ENCODE data around the gene EZR.
A peak's percentile ranks its signal among the peaks of the same experiment; 100 is the strongest.

The EZR gene

GRCh38 chr6:158816803-158817727 is 2.1 kb downstream of the EZR start:
- peak; percentile 92 for DNase-seq

DNA sequence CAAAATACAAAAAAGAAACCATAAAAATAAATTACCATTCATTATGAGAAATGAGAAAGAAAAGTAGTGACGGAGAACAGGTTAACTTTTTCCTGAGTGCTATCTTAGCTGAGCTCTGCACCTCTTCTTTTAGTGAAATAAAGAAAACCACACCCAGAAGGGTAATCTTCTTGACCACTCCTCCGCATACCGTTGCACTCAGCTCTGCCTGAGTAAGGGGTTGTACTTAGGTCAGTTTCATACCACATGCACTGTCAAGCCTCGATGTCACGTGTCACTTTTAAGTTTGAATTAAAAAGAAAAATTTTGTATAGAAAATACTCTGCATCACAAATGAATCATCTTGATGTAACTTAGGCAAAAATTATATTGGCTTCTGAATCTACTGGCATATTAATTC is 2.8 kb downstream of the EZR start:
- DNase-seq, result no peak

- DNase-seq, result no peak
These were observed 3.3 kb downstream of the EZR start for GRCh38 chr6:158815907-158816306.

DNA sequence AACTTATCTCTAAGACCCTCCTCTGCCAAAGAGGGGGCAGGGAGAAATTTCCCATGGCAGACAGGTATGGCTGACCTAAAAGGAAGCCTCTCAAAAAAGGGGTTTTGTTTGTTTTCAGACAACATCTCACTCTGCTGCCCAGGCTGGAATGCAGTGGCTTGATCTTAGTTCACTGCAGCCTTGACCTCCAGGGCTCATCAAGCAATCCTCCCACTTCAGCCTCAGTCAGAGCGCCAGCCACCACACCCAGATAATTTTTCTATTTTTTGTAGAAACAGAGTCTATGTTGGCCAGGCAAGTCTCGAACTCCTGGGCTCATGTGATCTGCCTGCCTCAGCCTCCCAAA is 3.8 kb downstream of the EZR start:
- no peak for DNase-seq

DNA sequence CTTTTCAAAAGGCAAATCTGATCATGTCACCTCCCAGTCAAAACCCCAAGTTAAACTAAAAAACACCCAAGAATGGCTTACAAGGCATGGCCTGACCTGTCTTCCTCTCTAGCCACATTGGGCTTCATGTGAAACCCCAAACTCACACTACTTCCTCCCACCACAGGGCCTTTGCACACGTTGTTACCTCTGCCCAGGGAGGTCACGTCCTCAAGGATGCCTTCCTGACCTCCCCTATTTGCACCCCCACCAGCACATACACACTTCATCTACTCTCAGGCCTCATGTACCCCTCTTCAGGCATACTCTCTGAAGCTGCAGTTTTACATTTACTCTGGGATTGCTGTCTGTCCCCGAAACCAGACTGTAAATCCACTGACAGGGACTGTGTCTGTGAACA is 6.1 kb downstream of the EZR start:
- DNase-seq, result no peak

GRCh38 chr6:158812611-158813010 is 6.6 kb downstream of the EZR start:
- DNase-seq, result no peak

GRCh38 chr6:158810155-158811095 is 8.7 kb downstream of the EZR start:
- DNase-seq, result no peak

DNA sequence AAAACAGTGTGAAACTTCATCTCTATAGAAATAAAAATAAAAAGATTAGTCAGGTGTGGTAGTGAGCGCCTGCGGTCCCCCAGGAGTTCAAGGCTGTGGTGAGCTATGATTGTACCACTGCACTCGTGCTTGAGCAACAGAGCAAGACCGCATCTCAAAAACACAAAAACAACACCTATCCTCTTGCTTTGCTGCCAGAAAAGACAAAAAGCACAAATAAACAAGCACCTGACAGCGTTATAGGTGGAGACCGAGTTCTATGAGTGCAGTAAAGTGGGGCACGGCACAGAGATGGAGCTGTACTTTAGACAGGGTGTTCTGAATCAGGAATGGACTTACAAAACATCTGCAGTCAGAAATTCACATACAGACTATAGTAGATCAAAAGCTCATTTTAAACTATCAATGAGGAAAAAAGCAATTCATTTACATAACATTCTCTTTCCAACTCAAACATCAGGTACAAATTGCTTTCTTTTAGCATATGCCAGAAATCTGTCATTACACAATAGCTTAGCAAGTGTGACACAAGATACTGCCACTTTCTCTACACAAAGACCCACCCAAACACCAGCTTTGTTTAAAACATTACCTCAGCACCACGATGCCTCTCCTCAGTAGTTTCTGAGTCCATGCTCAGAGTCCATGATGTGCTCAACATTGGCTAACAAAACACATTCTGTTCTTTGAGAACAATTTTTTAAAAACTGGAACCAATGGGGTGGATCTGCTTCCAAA is 10.1 kb downstream of the EZR start:
- DNase-seq, result no peak

GRCh38 chr6:158808442-158808833 is 10.7 kb downstream of the EZR start:
- DNase-seq, result no peak

DNA sequence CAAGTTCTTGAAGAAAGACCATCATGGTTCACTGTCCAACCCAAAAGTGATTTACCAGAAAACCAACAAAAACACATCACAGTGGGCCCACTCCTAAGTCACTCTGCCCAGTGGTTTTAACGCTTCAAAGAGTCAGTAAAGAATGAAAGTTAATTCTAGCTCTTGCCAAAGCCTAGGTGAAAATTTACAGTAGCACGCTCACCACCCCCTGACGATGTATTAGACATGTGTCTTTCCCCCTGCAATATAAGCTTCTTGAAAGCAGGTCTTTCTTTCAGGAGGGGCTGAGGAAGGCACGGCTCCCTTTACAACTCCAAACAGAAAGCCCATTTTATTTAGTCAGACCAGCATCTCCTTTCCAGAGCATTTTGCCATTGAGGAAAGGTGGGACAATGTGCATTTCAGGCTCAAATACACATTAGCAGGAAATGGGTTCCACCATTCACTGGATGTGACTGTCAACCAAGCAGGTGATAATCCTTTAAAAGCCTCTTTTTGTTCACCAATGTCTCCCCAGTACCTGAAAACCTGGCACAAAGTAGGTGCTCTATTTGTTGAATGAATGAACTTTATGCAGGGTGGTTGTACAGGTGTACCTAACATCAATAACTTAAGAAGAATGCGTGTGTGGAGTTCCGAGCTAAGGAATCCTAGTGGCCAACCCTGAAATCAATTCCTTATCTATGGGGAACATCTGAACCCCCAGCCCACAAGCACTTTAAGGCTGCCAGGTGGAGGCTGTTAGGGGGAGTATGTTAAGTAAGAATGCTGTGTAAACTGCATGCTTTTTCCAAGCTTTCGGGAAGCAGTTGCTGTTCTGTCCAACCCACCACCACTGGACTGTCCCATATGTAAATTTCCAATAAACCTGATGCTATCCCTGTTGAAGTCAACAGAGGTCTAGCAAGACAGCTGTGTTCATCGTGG is 11.4 kb downstream of the EZR start:
- no peak for DNase-seq

DNA sequence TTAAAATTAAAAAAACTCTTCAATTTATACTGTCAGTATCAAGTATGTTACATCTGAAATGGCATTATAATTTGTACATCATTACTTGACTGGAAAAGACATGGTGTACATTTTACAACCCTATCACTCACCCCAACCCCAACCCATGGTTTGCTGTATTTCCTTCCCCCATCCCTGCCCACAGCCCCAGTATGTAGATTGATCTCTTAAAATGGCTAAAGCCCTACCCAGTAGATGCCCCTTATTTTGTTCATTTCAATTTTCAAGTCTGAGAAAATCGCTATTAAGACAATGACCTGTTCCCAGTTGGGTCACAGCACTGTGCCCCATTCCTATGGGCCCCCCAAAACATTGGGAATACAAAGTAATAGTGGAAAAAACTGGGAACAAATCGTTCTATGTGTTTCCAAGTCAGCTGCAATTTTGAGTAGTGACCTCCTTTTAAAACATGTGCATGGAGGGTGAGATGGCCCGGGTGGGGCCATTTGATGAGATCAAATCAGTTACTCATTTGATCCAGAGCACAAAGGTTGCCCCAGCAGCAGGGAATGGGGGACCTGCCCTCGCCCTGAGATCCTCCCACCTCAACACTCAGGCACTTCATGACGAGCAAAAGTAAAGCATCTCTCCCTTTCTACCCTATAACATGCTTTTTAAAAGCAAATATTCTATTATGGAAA is 13.3 kb downstream of the EZR start:
- DNase-seq, result peak; percentile 42

- no peak for DNase-seq
These were observed 15.0 kb downstream of the EZR start for GRCh38 chr6:158804207-158804606.

DNA sequence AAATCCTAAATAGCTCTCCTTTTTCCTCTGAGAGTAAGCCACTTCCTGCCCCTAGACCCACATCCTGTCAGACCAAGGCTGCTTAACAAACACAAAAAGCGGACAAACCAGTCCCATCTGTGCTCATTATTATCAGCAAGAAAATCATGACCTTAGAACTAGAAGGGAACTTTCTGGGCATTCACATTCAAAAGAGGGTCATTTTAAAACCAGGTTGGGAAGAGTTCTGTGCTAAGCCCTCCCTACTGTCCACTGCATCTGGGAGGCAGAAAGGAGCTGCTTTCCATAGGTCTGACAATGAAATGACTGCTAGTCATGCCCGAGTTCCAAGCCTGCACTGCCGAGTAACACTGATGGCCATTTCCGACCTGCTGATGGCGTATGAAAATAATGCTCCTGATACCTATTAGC is 15.4 kb downstream of the EZR start:
- peak; percentile 36 for DNase-seq

DNA sequence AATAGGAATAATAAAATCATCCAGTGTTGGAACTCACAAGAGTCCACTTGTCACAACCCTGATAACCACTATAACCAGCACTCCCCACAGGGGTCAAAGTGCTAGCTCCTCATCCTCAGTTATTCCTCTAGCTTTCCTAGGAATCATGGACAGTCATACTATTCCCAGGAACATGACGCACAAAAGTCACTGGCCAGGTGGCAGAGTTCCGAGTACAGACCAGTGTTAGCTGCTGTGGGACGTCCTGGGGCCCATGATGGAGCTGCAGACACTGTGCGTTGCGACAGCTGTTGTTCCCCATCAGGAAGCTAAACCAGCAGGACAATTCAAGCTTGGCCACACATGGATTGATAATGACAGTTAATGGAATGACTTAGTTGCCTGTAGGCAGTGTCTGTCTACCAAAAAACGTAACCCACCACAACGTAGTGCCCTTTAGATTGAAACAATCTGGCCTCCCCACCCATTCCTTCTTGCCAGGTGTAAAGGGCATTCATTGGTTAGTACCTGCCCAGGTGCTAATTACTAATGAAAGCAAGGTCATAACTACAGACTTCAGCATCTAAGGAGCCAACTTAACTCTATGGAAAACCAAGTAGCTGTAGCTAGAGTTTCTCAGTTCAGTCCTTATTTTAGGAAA is 17.4 kb downstream of the EZR start:
- DNase-seq, result no peak

DNA sequence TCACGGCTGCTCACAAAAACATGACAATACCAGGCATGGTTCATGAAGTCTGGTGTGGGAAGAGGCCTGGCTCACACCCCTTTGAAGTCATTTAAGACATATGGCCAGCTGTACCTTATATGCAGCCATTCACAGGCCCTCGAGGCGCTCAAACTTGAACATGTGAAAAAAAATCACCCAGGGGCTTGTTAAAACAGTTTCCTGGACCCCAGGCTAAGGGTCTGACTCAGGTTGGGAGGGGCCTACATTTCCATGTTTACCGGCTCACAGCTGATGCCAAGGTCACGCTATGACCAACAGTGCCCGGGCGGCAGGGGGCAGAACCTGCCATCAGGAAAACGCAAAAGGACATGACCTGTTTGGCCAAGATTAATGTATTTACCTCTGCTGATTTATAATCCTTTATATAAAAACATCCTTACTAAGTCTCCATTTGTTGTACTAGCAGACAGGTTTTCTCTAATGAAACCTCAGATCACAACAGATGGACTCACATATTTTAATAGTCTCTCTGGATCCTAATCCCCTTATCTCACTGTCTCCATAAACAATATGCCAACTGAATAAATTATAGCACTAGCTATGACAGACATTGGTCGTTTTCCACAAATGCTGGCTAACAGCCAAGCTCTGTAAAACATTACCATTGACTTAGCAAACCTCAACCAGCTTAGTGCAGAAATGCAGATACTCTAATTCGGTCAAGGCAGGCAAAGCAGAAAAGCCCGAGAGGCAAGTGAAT is 19.9 kb downstream of the EZR start:
- DNase-seq, result peak; percentile 90

GRCh38 chr6:158798311-158798710 is 20.9 kb downstream of the EZR start:
- DNase-seq, result no peak

GRCh38 chr6:158797331-158798310 is 21.5 kb downstream of the EZR start:
- DNase-seq, result no peak

DNA sequence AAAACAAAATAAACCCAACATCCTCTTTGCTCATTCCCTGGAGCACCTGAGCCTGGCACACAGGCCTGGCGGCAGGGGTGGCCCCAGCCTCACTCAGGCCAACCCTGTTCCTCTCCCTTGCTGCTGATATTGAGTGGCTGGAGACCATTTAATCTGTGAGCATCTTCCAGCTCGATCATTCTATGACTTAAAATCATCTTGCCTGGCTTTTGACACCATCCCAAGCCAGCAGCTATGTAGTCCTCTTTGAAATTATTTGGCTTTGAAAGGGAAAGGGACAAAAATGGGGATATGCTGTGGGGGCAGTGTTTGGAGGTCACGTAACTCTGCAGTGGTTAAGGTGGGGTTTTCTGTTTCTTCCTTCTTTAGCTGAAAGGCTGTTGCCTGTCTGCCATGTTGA is 22.8 kb downstream of the EZR start:
- no peak for DNase-seq

DNA sequence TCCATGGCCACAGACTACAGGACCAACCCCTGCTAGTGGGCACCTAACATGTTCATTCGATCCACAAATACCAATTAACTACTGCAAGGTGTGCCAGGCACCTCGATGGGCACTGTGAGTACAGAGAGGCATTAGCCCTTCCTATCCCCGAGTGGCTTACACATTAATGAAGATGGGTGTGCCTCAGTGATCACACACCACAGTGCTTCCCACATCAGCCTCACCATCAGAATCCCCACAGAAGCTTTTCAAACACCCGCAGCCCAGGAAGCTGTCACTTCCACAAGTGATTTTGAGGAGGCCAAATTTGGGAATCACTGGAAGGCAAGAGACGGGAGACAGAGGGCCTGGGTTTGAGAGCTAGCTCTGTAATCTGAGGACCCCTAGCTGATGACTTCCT is 23.7 kb downstream of the EZR start:
- DNase-seq, result no peak
